Vagina (tissue), 2 donors: Measurements from ENCODE around the gene C7orf33. TPM values are rescaled to one million over a fixed set of nuclear protein-coding genes. Genes with fewer than 3 reads are reported as not detected.
"Not testable (repeated sequence)": the region's sequence is repeated elsewhere in the genome, so short reads cannot be mapped to it uniquely, and the experiment has no call there.

Experiments
- DNase-seq, 2 donors: peaks; one replicate each; pipeline ENCODE4 v3.0.0-alpha.2; 2017; ENCODE audit errors: extremely low spot score in 2 of 2
- H3K27ac ChIP-seq: fragments of 200-600 bp; sonication (generic); one replicate; pipeline ENCODE4 v1.5.1; 2019
- H3K27me3 ChIP-seq: fragments of 200-600 bp; sonication (generic); one replicate; pipeline ENCODE4 v1.5.1; 2019
- H3K36me3 ChIP-seq, 2 donors: fragments of 200-600 bp; sonication (generic); one replicate each; pipeline ENCODE4 v1.5.1; 2017 to 2019
- H3K4me1 ChIP-seq: fragments of 200-600 bp; sonication (generic); one replicate; pipeline ENCODE4 v1.5.1; 2019
- H3K4me3 ChIP-seq, 2 donors: fragments of 200-600 bp; sonication (generic); 1 replicate in 1 of 2; 2 replicates in 1 of 2; pipeline ENCODE4 v1.5.1; 2016 to 2019
- H3K9me3 ChIP-seq: fragments of 200-600 bp; sonication (generic); one replicate; pipeline ENCODE4 v1.5.1; 2019
- CTCF ChIP-seq, 3 experiments: fragments of 450-650 bp in 2 of 3; fragments of 200-600 bp in 1 of 3; sonication (generic) in 1 of 3; IDR thresholded peaks; one replicate each; pipeline ENCODE4 v1.5.1; 2017 to 2019; ENCODE audit warnings: antibody characterized with exemption in 3 of 3, mild to moderate bottlenecking in 2 of 3, moderate library complexity in 2 of 3
- POLR2A ChIP-seq, 2 donors: fragments of 450-650 bp; IDR thresholded peaks; one replicate each; pipeline ENCODE4 v1.6.1; 2017; ENCODE audit warnings: antibody characterized with exemption in 2 of 2, mild to moderate bottlenecking in 2 of 2, moderate library complexity in 2 of 2
- POLR2AphosphoS5 ChIP-seq, 2 donors: sonication (generic); formaldehyde crosslinking; IDR thresholded peaks; one replicate each; pipeline ENCODE4 v1.9.0; 2017; ENCODE audit warnings: antibody characterized with exemption in 2 of 2, mild to moderate bottlenecking in 2 of 2, low read depth in 1 of 2; ENCODE audit not compliant: insufficient read depth in 1 of 2
- intact Hi-C: fragments of 100-400 bp; cut with DNase I; formaldehyde crosslinking; loops from one replicate; pipeline ENCODE4 v1.15.1; 2023
- total RNA-seq: library from RNA; depleted of rRNA; stranded (reverse); fragments of >200 nt; gene quantifications from one replicate; pipeline ENCODE4 v1.2.3, GENCODE V29; 2016

Gene C7orf33
- total RNA-seq, 1 donor from 2014 or later: not detected

GRCh38 chr7:148587076-148587475 lies 3.5 kb upstream of the C7orf33 start:
- no peak for DNase-seq
- Histone ChIP-seq H3K4me1 (no peaks in the 10 kb centered on the region), H3K9me3 (no peaks in the 10 kb centered on the region), H3K36me3 (no peaks in the 10 kb centered on the region), H3K4me3 (no peak overlapping the region), H3K27me3 (no peaks in the 10 kb centered on the region), H3K27ac (no peak overlapping the region)
- intact Hi-C loops: no loop called here
- TF ChIP-seq CTCF (IDR thresholded peaks at IDR 0.05): no peak
- TF ChIP-seq POLR2AphosphoS5 (IDR thresholded peaks at IDR 0.05; ENCODE audit: insufficient read depth in 1 of 2, low read depth in 1 of 2): no peak
- no peak for TF ChIP-seq POLR2A (IDR thresholded peaks at IDR 0.05)

GRCh38 chr7:148588168-148588567 lies 2.4 kb upstream of the C7orf33 start:
- intact Hi-C loops: no loop called here
- Histone ChIP-seq H3K27ac (no peak overlapping the region), H3K27me3 (no peaks in the 10 kb centered on the region), H3K36me3 (no peaks in the 10 kb centered on the region), H3K9me3 (no peaks in the 10 kb centered on the region), H3K4me1 (no peaks in the 10 kb centered on the region), H3K4me3 (no peak overlapping the region)
- DNase-seq: no peak
- no peak for TF ChIP-seq POLR2AphosphoS5 (IDR thresholded peaks at IDR 0.05; ENCODE audit: insufficient read depth in 1 of 2, low read depth in 1 of 2)
- TF ChIP-seq CTCF (IDR thresholded peaks at IDR 0.05): no peak
- TF ChIP-seq POLR2A (IDR thresholded peaks at IDR 0.05): no peak

- intact Hi-C loops: no loop called here
- Histone ChIP-seq H3K9me3 (no peaks in the 10 kb centered on the region), H3K4me1 (no peaks in the 10 kb centered on the region), H3K27me3 (no peaks in the 10 kb centered on the region), H3K4me3 (no peak overlapping the region), H3K36me3 (no peaks in the 10 kb centered on the region), H3K27ac (no peak overlapping the region)
- DNase-seq: no peak
- TF ChIP-seq POLR2AphosphoS5 (IDR thresholded peaks at IDR 0.05; ENCODE audit: insufficient read depth in 1 of 2, low read depth in 1 of 2): no peak
- no peak for TF ChIP-seq POLR2A (IDR thresholded peaks at IDR 0.05)
Measured at GRCh38 chr7:148588670-148589131, 1.9 kb upstream of the C7orf33 start.

GRCh38 chr7:148589640-148590039 lies 926 bp upstream of the C7orf33 start:
- Histone ChIP-seq H3K36me3 (no peaks in the 10 kb centered on the region), H3K9me3 (no peaks in the 10 kb centered on the region), H3K27ac (no peak overlapping the region), H3K4me3 (no peak overlapping the region), H3K4me1 (no peaks in the 10 kb centered on the region), H3K27me3 (no peaks in the 10 kb centered on the region)
- no peak for TF ChIP-seq CTCF (IDR thresholded peaks at IDR 0.05)
- TF ChIP-seq POLR2A (IDR thresholded peaks at IDR 0.05): no peak
- no peak for TF ChIP-seq POLR2AphosphoS5 (IDR thresholded peaks at IDR 0.05; ENCODE audit: insufficient read depth in 1 of 2, low read depth in 1 of 2)
- DNase-seq: no peak
- intact Hi-C loops: no loop called here

- DNase-seq, H3K4me1 ChIP-seq, intact Hi-C loops, H3K9me3 ChIP-seq, H3K36me3 ChIP-seq, H3K27me3 ChIP-seq, H3K27ac ChIP-seq, H3K4me3 ChIP-seq: not testable (repeated sequence)
Measured at GRCh38 chr7:148596354-148596753, 5.8 kb downstream of the C7orf33 start.

GRCh38 chr7:148598351-148598750 lies 7.8 kb downstream of the C7orf33 start:
- no peak for DNase-seq
- intact Hi-C loops: no loop called here
- Histone ChIP-seq H3K27me3 (no peaks in the 10 kb centered on the region), H3K4me3 (no peak overlapping the region), H3K36me3 (no peaks in the 10 kb centered on the region), H3K9me3 (no peaks in the 10 kb centered on the region), H3K27ac (no peak overlapping the region), H3K4me1 (no peaks in the 10 kb centered on the region)
- TF ChIP-seq POLR2AphosphoS5 (IDR thresholded peaks at IDR 0.05; ENCODE audit: insufficient read depth in 1 of 2, low read depth in 1 of 2) (no peak), POLR2A (IDR thresholded peaks at IDR 0.05) (no peak), CTCF (IDR thresholded peaks at IDR 0.05) (no peak)
